Tibial artery (tissue), 4 donors: ENCODE measurements around the gene MPV17L2.

ENCODE experiments used
- DNase-seq, 2 donors: peaks; one replicate each; pipeline ENCODE4 v3.0.0-alpha.2; 2019
- H3K27ac ChIP-seq, 2 donors: fragments of 200-600 bp; sonication (generic) in 1 of 2; 1 replicate in 1 of 2; 2 replicates in 1 of 2; pipeline ENCODE4 v1.5.1; 2018 to 2019; ENCODE audit warnings: mild to moderate bottlenecking in 1 of 2
- H3K27me3 ChIP-seq, 2 donors: fragments of 200-600 bp; sonication (generic) in 1 of 2; one replicate each; pipeline versions ENCODE4 v1.5.1 to v1.6.0; 2016 to 2019
- H3K36me3 ChIP-seq, 3 donors: fragments of 200-600 bp; sonication (generic) in 2 of 3; one replicate each; pipeline ENCODE4 v1.5.1; 2016 to 2019; ENCODE audit warnings: mild to moderate bottlenecking in 2 of 3
- H3K4me1 ChIP-seq, 4 donors: fragments of 200-600 bp; sonication (generic) in 2 of 4; 1 replicate in 3 of 4; 2 replicates in 1 of 4; pipeline ENCODE4 v1.5.1; 2016 to 2019
- H3K4me3 ChIP-seq, 2 donors: fragments of 200-600 bp; sonication (generic) in 1 of 2; 1 replicate in 1 of 2; 2 replicates in 1 of 2; pipeline ENCODE4 v1.5.1; 2018 to 2019; ENCODE audit warnings: mild to moderate bottlenecking in 2 of 2
- H3K9me3 ChIP-seq, 3 donors: fragments of 200-600 bp; sonication (generic) in 1 of 3; one replicate each; pipeline ENCODE4 v1.5.1; 2016 to 2019
- CTCF ChIP-seq, 2 experiments: fragments of 200-600 bp in 1 of 2; fragments of 450-650 bp in 1 of 2; IDR thresholded peaks; one replicate each; pipeline ENCODE4 v1.5.1; 2017 to 2019; ENCODE audit warnings: antibody characterized with exemption in 2 of 2, mild to moderate bottlenecking in 1 of 2, moderate library complexity in 1 of 2
- intact Hi-C: fragments of 100-400 bp; cut with DNase I; formaldehyde crosslinking; loops from one replicate; pipeline ENCODE4 v1.15.0; 2023; ENCODE audit warnings: low total_unique reads

MPV17L2 gene

DNA sequence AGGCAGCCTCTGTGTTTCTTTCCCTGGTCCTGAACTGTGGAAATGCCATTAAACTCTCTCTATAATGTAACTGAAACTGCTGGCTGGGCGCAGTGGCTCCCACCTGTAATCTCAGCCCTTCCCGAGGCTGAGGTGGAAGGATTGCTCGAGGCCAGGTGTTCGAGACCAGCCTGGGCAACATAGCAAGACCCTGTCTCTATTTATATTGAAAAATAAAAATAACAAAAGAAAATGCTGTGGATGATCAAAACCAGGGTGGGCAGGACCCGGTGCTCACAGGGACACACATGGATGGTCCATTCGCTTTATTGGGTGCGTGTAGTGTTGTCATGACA is 3.5 kb downstream of the MPV17L2 start:
- H3K27ac ChIP-seq, result no peak overlapping the region
- H3K9me3 ChIP-seq, result no peaks in the 10 kb centered on the region
- TF ChIP-seq CTCF (IDR thresholded peaks at IDR 0.05), result no peak
- DNase-seq, result no peak
- intact Hi-C loops, result loop anchor here (5.0 kb wide), 1 partner anchor 1829 kb away; no protein-coding TSS in a partner anchor
- no peak overlapping the region for H3K4me3 ChIP-seq
- peaks cover 0 to 22% (median 16%) of the 10 kb centered on the region in 4 donors for H3K4me1 ChIP-seq
- H3K27me3 ChIP-seq, result no peaks in the 10 kb centered on the region
- H3K36me3 ChIP-seq, result peaks cover 0 to 50% (median 33%) of the 10 kb centered on the region in 3 donors

- no peak for DNase-seq
- no peak overlapping the region for H3K4me3 ChIP-seq
- intact Hi-C loops, result loop anchor here (5.0 kb wide), 1 partner anchor 1830 kb away; no protein-coding TSS in a partner anchor
- no peak overlapping the region for H3K27ac ChIP-seq
- H3K4me1 ChIP-seq, result peaks cover 0 to 18% (median 16%) of the 10 kb centered on the region in 4 donors
- no peaks in the 10 kb centered on the region for H3K27me3 ChIP-seq
- no peak for TF ChIP-seq CTCF (IDR thresholded peaks at IDR 0.05)
- peaks cover 0 to 50% (median 33%) of the 10 kb centered on the region in 3 donors for H3K36me3 ChIP-seq
- H3K9me3 ChIP-seq, result no peaks in the 10 kb centered on the region
Observed at GRCh38 chr19:18197306-18197705, 4.3 kb downstream of the MPV17L2 start.

- intact Hi-C loops, result loop anchor here (5.0 kb wide), 1 partner anchor 1831 kb away; no protein-coding TSS in a partner anchor
- Histone ChIP-seq H3K9me3 (no peaks in the 10 kb centered on the region), H3K4me1 (peaks cover 0 to 23% (median 19%) of the 10 kb centered on the region in 4 donors), H3K36me3 (peaks cover 0 to 50% (median 33%) of the 10 kb centered on the region in 3 donors), H3K27me3 (no peaks in the 10 kb centered on the region), H3K4me3 (no peak overlapping the region), H3K27ac (no peak overlapping the region)
- TF ChIP-seq CTCF (IDR thresholded peaks at IDR 0.05), result no peak
- DNase-seq, result no peak
Observed at GRCh38 chr19:18197941-18198340, 4.9 kb downstream of the MPV17L2 start.

GRCh38 chr19:18198374-18198773 is 5.4 kb downstream of the MPV17L2 start:
- intact Hi-C loops, result loop anchor here (5.0 kb wide), 1 partner anchor 1831 kb away; no protein-coding TSS in a partner anchor
- no peak for TF ChIP-seq CTCF (IDR thresholded peaks at IDR 0.05)
- DNase-seq, result no peak
- Histone ChIP-seq H3K4me1 (peaks cover 0 to 26% (median 23%) of the 10 kb centered on the region in 4 donors), H3K36me3 (peaks cover 0 to 50% (median 33%) of the 10 kb centered on the region in 3 donors), H3K4me3 (no peak overlapping the region), H3K27me3 (no peaks in the 10 kb centered on the region), H3K27ac (no peak overlapping the region), H3K9me3 (no peaks in the 10 kb centered on the region)

- TF ChIP-seq CTCF (IDR thresholded peaks at IDR 0.05), result no peak
- Histone ChIP-seq H3K27me3 (no peaks in the 10 kb centered on the region), H3K27ac (no peak overlapping the region), H3K9me3 (no peaks in the 10 kb centered on the region), H3K36me3 (peaks cover 0 to 30% (median 13%) of the 10 kb centered on the region in 3 donors), H3K4me1 (peaks cover 0 to 22% (median 14%) of the 10 kb centered on the region in 4 donors), H3K4me3 (peak overlapping the region in 1 of 2 donors; percentile 83)
- DNase-seq, result no peak
- intact Hi-C loops, result no loop called here
Observed at GRCh38 chr19:18202397-18202777, 9.4 kb downstream of the MPV17L2 start.
